Heart left ventricle (tissue), 16 donors: ENCODE measurements around the gene HCRTR2. TPM values are rescaled to one million over a fixed set of nuclear protein-coding genes. Genes with fewer than 3 reads are reported as not detected.
A peak's percentile ranks its signal among the peaks of the same experiment; 100 is the strongest.

ENCODE experiments used
- ATAC-seq, 4 donors: fragments of 200-7000 bp; cut with Tn5 transposase; one replicate each; pipeline ENCODE4 v1.9.1; 2020 to 2022; ENCODE audit warnings: moderate library complexity in 4 of 4, mild to moderate bottlenecking in 3 of 4, moderate number of reproducible peaks in 1 of 4
- DNase-seq, 5 donors: peaks; one replicate each; pipeline ENCODE4 v3.0.0-alpha.2; 2020
- H3K27ac ChIP-seq, 12 donors: fragments of 200-600 bp; sonication (generic) in 4 of 12; one replicate each; pipeline versions ENCODE4 v1.5.0 to v1.8.0; 2016 to 2022; ENCODE audit warnings: mild to moderate bottlenecking in 2 of 12
- H3K27me3 ChIP-seq, 9 donors: fragments of 200-600 bp; sonication (generic) in 2 of 9; one replicate each; pipeline versions ENCODE4 v1.5.1 to v1.8.0; 2016 to 2022; ENCODE audit warnings: mild to moderate bottlenecking in 3 of 9
- H3K36me3 ChIP-seq, 9 donors: fragments of 200-600 bp; sonication (generic) in 2 of 9; one replicate each; pipeline versions ENCODE4 v1.5.0 to v1.8.0; 2018 to 2022; ENCODE audit warnings: mild to moderate bottlenecking in 2 of 9
- H3K4me1 ChIP-seq, 12 donors: fragments of 200-600 bp; sonication (generic) in 4 of 12; one replicate each; pipeline versions ENCODE4 v1.5.0 to v1.8.0; 2016 to 2022; ENCODE audit warnings: mild to moderate bottlenecking in 3 of 12
- H3K4me3 ChIP-seq, 12 donors: fragments of 200-600 bp; sonication (generic) in 4 of 12; one replicate each; pipeline versions ENCODE4 v1.5.0 to v1.8.0; 2017 to 2022; ENCODE audit warnings: mild to moderate bottlenecking in 9 of 12, moderate library complexity in 4 of 12
- H3K9me3 ChIP-seq, 12 donors: fragments of 200-600 bp; sonication (generic) in 4 of 12; one replicate each; pipeline versions ENCODE4 v1.5.0 to v1.8.0; 2016 to 2022; ENCODE audit warnings: mild to moderate bottlenecking in 1 of 12
- POLR2A ChIP-seq, 2 donors: fragments of 450-650 bp; IDR thresholded peaks; one replicate each; pipeline ENCODE4 v1.6.1; 2017; ENCODE audit warnings: antibody characterized with exemption in 2 of 2, mild to moderate bottlenecking in 2 of 2, moderate library complexity in 2 of 2
- WGBS, 4 donors: extraction: QIAGEN DNeasy Blood & Tissue Kit in 2 of 4; methylation state at CpG; one replicate each; pipeline versions ENCODE4 v1.1.5 to v1.1.7; 2013 to 2018; 5-methylcytosine and 5-hydroxymethylcytosine counted together
- intact Hi-C, 10 donors: fragments of 100-400 bp; cut with DNase I; formaldehyde crosslinking; loops; one replicate each; pipeline versions ENCODE4 v1.11.1 to v1.14.2; 2022
- long read RNA-seq, 3 donors: library from polyadenylated mRNA; unstranded; transcript quantifications; one replicate each; pipeline ENCODE4 v2.0.0, GENCODE V29; 2020 to 2021
- polyA plus RNA-seq, 2 donors: library from polyadenylated mRNA; stranded (reverse); fragments of 200-250 nt; gene quantifications; one replicate each; pipeline ENCODE4 v1.2.3, GENCODE V29; 2013
- total RNA-seq, 9 donors: library from RNA; depleted of rRNA in 2 of 9; stranded (reverse); fragments of >200 nt in 2 of 9; fragmentation: NEBNext Ultra II Directional in 3 of 9; extraction: Animal tissue kit (Norgen Biotek cat#: 25700) in 3 of 9; gene quantifications; one replicate each; pipeline versions ENCODE4 v1.1.0 to v1.2.4, GENCODE V29; 2016 to 2023
- TF ChIP-seq, protein P1 (sequence below), 12 donors: fragments of 200-600 bp; sonication (generic) in 4 of 12; IDR thresholded peaks; one replicate each; pipeline versions ENCODE4 v1.5.0 to v1.8.0; 2018 to 2022; ENCODE audit warnings: antibody characterized with exemption in 12 of 12, mild to moderate bottlenecking in 5 of 12
- donor health status: ischemic (EF 13 %, LVEDD 7.1; RV severe dilation, severe dysfunction).
- donor health status: healthy with polysubstance abuse.
- donor health status: DM: no; HTN: yes; CAD: no.
- donor health status: DM: no; HTN: no; CAD: no.
- donor health status: ischemic (EF 25% LVEDD 6.9; RV normal size, moderate dysfunction).
- donor health status: ischemic (EF 25% LVEDD 5.7; RV mildly dilated, moderate dysfunction).
- donor health status: healthy.
- donor health status: DM: yes; HTN: yes; CAD: no.
- donor health status: ischemic (EF 35%, LVEDD 5.7; RV mildly dilated, moderate dysfunction).
- donor health status: nonischemic (EF 11% LVEDD 7.7; RV severe dilation, severe dysfunction).
- donor health status: DM: yes; HTN: yes; CAD: no.
- donor health status: PGD.
- donor health status: ischemic (EF 29% LVEDD 5.4; RV normal size, mild dysfunction).
- donor health status: nonischemic (EF 23%, LVEDD 6.1; RV moderate dilation, normal function).

HCRTR2 gene
- total RNA-seq (not detected), polyA plus RNA-seq (under 1 TPM in 1 of 2 donors, not detected in 1; 0.08 TPM)
- long read RNA-seq, donor 1: 0 reads
- long read RNA-seq, donor 2: 0 reads
- long read RNA-seq, donor 3: 0 reads

DNA sequence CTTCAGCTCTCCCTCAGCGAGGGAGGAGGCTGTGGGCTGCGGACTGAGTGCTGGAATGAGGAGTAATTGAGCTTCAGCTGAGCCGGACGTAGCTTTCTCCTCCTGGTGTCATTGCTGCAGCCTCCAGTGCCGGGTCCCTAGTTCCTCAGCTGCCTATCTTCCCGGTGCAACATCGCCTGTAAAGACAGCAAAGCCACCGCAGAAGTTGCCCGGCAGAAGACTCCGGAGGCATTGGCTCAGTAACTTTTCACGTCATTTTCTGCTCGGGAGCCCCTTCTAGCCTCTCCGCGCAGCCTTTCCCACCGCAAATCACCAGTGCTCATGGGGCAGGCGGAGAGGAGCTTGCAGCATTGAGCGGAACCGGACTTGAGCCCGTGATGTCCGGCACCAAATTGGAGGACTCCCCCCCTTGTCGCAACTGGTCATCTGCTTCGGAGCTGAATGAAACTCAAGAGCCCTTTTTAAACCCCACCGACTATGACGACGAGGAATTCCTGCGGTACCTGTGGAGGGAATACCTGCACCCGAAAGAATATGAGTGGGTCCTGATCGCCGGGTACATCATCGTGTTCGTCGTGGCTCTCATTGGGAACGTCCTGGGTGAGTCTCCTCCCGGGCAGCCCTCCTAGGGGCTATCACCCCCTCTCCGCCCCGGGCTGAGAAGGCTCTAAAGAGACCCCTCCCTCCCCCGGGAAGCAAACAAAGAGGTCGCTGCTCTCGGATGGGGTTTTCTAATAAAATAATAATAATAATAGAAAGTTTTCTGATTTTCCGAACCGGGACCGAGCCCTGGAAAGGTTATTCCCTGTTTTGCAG is at the start of gene HCRTR2:
Gene HCRTR2 (plus strand): TSS at position 305 of the 816 bp plus-strand sequence. CDS start 73 bp downstream, at position 378.
- H3K27me3 ChIP-seq: peaks cover 0 to 50% (median 14%) of the 10 kb centered on the region in 9 donors

DNA sequence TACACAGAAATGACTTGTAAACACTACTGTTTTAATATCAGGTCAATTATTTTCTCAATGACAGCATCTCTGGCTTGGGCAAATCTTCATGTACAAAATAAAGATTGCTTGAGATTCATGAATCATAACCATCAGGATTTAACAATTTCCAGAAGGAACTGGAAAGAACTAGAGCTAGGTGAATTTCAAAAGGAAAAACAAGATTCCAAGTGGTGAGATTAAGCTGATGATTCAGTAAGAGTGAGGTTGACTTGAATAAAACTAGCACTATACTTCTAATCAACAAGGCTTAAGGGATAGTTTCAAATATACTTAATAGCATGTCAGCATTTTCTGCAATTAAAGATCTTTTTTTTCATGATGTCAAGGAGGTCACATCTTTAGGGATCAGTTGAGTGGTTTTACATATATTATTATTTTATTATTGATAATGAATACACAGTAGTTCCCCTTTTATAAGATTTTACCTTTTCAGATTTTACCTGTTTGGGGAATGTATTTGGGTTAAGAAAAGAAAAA is 43.5 kb upstream of the HCRTR2 start:
- H3K36me3 ChIP-seq: no peaks in the 10 kb centered on the region
- TF ChIP-seq, protein P1, sequence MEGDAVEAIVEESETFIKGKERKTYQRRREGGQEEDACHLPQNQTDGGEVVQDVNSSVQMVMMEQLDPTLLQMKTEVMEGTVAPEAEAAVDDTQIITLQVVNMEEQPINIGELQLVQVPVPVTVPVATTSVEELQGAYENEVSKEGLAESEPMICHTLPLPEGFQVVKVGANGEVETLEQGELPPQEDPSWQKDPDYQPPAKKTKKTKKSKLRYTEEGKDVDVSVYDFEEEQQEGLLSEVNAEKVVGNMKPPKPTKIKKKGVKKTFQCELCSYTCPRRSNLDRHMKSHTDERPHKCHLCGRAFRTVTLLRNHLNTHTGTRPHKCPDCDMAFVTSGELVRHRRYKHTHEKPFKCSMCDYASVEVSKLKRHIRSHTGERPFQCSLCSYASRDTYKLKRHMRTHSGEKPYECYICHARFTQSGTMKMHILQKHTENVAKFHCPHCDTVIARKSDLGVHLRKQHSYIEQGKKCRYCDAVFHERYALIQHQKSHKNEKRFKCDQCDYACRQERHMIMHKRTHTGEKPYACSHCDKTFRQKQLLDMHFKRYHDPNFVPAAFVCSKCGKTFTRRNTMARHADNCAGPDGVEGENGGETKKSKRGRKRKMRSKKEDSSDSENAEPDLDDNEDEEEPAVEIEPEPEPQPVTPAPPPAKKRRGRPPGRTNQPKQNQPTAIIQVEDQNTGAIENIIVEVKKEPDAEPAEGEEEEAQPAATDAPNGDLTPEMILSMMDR (IDR thresholded peaks at IDR 0.05): no peak
- TF ChIP-seq POLR2A (IDR thresholded peaks at IDR 0.05): no peak

More for the DNA sequence above, at the start of gene HCRTR2:
- H3K9me3 ChIP-seq: no peaks in the 10 kb centered on the region
- TF ChIP-seq, protein P1 (IDR thresholded peaks at IDR 0.05): no peak
- TF ChIP-seq POLR2A (IDR thresholded peaks at IDR 0.05): no peak
- H3K4me1 ChIP-seq: peaks cover 0 to 9% (median 0%) of the 10 kb centered on the region in 12 donors
- H3K4me3 ChIP-seq: peak within 1 kb of the TSS in 4 of 12 donors; percentile 4 to 18 (median 13)
- ATAC-seq: no peak
- no peaks in the 10 kb centered on the region for H3K36me3 ChIP-seq
- WGBS, 4 donors: 2 to 3% (median 2%) methylated on average over 39 to 42 of the region's 42 CpGs
- no peak within 1 kb of the TSS for H3K27ac ChIP-seq
- intact Hi-C loops: no loop called here
- DNase-seq: no peak

DNA sequence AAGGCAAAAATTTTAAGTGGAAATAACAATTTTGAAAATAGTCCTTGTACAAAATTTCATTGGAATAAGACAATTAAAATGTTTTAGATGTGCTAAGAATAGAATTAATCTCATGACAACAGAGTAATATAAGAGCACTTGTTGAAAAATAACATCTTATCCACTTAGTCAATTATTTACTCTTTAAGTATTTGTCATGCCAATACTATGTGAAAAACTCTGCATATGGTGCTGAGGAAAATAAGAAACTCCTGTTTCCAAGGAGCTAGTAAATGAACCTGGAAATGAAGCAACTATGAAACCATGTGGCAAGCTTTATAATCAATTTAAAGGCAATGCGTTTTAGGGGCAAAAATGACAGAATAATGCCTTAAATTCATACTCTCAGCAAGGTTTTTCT is 42.7 kb upstream of the HCRTR2 start:
- Histone ChIP-seq H3K36me3 (no peaks in the 10 kb centered on the region), H3K27ac (no peak overlapping the region), H3K4me1 (no peaks in the 10 kb centered on the region), H3K9me3 (peaks cover 0 to 5% (median 0%) of the 10 kb centered on the region in 12 donors), H3K4me3 (no peak overlapping the region), H3K27me3 (no peaks in the 10 kb centered on the region)
- TF ChIP-seq POLR2A (IDR thresholded peaks at IDR 0.05): no peak
- TF ChIP-seq, protein P1 (IDR thresholded peaks at IDR 0.05): no peak
- 70 to 74% (median 72%) methylated on average over 1 of the region's 1 CpG for WGBS, 4 donors
- DNase-seq: no peak
- no peak for ATAC-seq
- intact Hi-C loops: no loop called here

More for the DNA sequence above, 43.5 kb upstream of the HCRTR2 start:
- H3K4me3 ChIP-seq: no peak overlapping the region
- H3K9me3 ChIP-seq: peaks cover 0 to 8% (median 0%) of the 10 kb centered on the region in 12 donors
- H3K27ac ChIP-seq: no peak overlapping the region
- no peaks in the 10 kb centered on the region for H3K27me3 ChIP-seq
- ATAC-seq (no peak), DNase-seq (no peak)
- no peaks in the 10 kb centered on the region for H3K4me1 ChIP-seq
- intact Hi-C loops: no loop called here

DNA sequence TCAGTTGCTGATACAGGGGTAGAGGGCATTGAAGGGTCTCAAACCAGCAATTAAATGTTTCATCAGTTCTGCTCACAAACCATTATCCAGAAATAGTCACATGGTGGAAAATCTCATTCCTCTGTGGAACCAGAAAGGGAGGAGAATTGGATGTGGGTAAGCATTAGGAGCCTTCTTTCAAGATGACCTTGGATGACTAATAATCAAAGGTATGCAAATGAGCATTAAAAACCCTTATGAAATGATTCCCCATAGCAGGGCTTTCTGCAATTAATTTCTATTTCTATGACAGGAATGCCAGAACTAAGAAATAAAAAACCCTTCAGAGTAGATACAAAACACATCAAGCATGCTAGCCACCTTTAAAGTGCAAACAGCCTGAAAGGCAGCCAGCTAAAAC is 37.4 kb upstream of the HCRTR2 start:
- Histone ChIP-seq H3K4me3 (no peak overlapping the region), H3K4me1 (no peaks in the 10 kb centered on the region), H3K36me3 (no peaks in the 10 kb centered on the region), H3K27me3 (no peaks in the 10 kb centered on the region), H3K9me3 (no peaks in the 10 kb centered on the region), H3K27ac (no peak overlapping the region)
- no peak for TF ChIP-seq POLR2A (IDR thresholded peaks at IDR 0.05)
- TF ChIP-seq, protein P1 (IDR thresholded peaks at IDR 0.05): no peak
- no peak for DNase-seq
- intact Hi-C loops: no loop called here
- no peak for ATAC-seq
